ENCODE results near the gene NLGN4X.

DNA sequence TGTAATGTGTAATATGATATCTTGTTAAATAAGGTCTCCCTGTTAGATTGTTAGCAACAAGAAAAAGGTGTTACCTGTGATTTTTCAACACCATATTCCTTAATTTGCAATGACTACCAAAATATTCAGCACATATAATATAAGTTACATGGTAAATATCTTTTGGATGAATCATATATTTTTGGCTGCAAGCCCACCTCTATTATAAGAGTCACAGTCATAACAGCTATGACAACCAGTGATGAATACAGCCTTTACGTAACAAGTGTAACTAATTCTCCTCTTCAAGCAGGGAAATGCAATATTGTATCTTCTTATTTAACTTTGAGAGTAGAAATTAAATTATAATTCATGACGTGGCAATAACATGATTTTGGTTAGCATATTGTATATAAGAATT lies 187.0 kb downstream of the NLGN4X start:
- TF ChIP-seq POLR2AphosphoS5 (IDR thresholded peaks at IDR 0.05; ENCODE audit: low read depth, low read length) = no peak
- TF ChIP-seq TAF1 (IDR thresholded peaks at IDR 0.05; ENCODE audit: low read depth, low read length) = no peak
- no peak for TF ChIP-seq POLR2A (IDR thresholded peaks at IDR 0.05; ENCODE audit: low read depth, low read length)
- no peak for TF ChIP-seq PAX5 (IDR thresholded peaks at IDR 0.05; ENCODE audit: insufficient read depth, low read length, severe bottlenecking)
- TF ChIP-seq POU2F2 (IDR thresholded peaks at IDR 0.05; ENCODE audit: low read depth, low read length) = no peak
- no peak for TF ChIP-seq SPI1 (IDR thresholded peaks at IDR 0.05; ENCODE audit: low read depth, low read length)
